EL (cell line): ENCODE results near the gene IFT25.
A peak's percentile ranks its signal among the peaks of the same experiment; 100 is the strongest.
"Not testable (repeated sequence)": the region's sequence is repeated elsewhere in the genome, so short reads cannot be mapped to it uniquely, and the experiment has no call there.

Experiments
- DNase-seq: peaks from one replicate; pipeline ENCODE4 v3.0.0-alpha.2; 2016

Gene IFT25

GRCh38 chr1:53927376-53927881 is 18.1 kb downstream of the IFT25 start:
- DNase-seq, result no peak

DNA sequence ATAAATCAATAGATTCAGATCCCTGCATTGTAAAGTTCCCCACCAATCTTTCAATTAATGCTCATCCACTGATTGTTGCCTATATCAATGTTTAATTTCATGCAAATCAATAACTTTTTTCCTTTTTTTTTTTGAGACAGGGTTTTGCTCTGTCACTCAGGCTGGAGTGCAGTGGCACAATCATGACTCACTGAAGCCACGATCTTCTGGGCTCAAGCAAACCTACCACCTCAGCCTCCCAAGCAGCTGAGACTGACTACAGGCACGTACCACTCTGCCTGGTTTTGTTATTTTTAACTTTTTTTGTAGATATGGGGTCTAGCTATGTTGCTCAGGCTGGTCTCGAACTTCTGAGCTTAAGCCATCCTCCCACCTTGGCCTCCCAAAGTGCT is 25.8 kb downstream of the IFT25 start:
- DNase-seq, result peak; percentile 45

- DNase-seq, result no peak
Measured at GRCh38 chr1:53918343-53918742, 27.2 kb downstream of the IFT25 start.

DNA sequence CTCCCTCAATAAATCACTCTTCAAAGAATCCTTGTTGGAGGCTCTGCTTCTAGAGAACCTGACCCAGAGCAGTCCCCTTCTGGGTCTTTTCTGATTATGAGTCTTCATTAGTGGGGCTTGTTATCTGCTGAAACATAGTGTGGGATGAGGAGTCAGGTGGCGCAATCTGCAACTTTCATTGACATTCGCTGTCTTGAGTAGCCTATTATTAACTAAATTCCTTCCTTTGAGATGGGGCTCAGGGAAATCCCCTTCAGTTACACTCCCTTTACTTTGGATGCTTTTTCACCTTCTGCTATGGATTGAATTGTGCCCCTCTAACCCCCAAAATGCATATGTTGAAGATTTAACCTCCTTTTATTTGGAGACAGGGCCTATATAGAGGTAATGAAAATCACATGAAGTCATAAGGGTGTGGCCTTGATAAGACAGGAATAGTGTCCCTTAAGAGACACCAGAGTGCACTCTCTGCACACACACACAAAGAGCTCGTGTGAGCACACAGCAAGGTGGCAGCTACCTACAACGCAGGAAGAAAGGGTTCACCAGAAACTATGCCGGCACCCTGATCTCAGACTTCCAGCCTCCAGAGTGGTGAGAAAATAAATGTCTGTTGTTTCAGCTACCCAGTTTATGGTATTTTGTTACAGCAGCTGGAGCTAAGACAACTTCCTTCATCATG is 32.0 kb downstream of the IFT25 start:
- DNase-seq, result no peak

GRCh38 chr1:53911442-53911841 is 34.1 kb downstream of the IFT25 start:
- no peak for DNase-seq

- no peak for DNase-seq
Measured at GRCh38 chr1:53909946-53910345, 35.6 kb downstream of the IFT25 start.

DNA sequence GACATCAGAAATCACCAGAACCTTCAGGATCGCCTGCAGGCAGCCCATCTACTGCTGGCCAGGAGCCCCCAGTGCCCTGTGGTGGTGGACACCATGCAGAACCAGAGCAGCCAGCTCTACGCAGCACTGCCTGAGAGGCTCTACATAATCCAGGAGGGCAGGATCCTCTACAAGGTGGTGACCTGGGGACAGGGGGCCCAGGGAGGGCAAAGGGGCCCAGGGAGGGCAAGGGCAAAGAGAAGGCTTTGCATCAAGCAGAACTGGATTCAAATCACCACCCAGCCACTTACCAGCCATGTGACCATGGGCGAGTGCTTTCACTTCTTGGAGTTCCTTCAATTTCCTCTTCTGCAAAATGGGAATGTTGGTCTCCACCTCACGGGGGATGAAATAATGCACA is 39.4 kb downstream of the IFT25 start:
- DNase-seq, result no peak

DNA sequence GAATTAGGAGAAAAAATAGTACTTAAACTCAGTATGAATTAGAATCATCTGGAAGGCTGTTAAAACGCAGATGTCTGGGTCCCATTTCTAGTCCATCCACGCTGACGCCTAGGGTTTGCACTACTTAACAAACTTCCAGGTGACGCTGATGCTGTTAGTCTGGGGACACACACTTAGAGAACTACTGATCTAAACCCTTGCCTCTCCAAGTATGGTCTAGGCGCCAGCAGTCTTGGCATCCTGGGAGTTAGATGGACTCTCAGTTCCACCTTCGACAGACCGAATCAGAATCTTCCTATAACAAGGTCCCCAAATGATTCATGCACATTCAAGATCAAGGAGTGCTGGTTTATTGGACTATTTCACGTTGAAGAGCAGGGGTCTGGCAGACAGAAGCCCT is 40.0 kb downstream of the IFT25 start:
- no peak for DNase-seq

- DNase-seq, result no peak
Measured at GRCh38 chr1:53902235-53903138, 43.0 kb downstream of the IFT25 start.

DNA sequence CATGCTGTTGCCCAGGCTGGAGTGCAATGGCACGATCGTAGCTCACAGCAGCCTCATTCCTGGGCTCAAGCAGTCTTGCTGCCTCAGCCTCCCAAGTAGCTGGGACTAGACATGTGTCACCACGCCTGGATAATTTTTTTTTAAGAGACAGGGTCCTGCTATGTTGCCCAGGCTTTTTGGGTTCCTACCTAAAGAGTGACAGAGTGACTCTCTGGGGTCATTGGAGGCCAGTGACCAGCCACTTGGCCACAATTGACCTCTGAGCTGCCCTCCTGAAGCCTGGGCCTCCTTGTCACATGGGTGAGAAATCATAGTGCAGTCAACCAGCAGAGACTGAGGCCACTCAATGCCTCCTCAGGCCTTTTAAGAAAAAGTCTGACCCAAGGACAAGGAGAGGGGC is 45.8 kb downstream of the IFT25 start:
- no peak for DNase-seq

GRCh38 chr1:53899206-53899628 is 46.3 kb downstream of the IFT25 start:
- DNase-seq, result no peak

DNA sequence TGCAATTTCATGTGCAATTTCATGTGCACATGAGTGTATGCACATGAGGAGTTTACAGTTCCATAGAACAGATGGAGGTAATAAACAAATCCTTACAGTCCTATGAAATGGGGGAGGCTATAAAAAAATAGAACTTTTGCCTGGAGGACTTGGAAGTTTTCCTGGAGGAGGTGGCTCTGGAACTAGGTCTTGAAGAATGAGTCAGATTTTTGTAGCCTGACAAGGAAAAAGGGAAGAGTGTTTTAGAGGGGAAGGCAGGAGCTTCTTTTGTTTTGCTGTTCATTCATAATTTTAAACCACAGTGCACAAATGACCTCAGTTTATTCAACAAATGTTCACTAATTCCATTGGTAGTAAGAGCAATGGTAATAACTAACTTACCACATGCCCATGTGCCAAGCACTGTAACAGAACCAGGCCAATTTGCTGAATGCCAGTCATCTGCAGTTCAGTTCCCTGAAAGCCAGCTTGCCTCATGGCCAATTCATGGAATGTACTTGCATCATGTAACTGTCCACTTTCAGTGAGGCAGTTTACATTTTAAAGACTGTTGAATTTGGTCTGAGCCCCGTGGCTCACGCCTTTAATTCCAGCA is 48.8 kb downstream of the IFT25 start:
- peak; percentile 86 for DNase-seq

DNA sequence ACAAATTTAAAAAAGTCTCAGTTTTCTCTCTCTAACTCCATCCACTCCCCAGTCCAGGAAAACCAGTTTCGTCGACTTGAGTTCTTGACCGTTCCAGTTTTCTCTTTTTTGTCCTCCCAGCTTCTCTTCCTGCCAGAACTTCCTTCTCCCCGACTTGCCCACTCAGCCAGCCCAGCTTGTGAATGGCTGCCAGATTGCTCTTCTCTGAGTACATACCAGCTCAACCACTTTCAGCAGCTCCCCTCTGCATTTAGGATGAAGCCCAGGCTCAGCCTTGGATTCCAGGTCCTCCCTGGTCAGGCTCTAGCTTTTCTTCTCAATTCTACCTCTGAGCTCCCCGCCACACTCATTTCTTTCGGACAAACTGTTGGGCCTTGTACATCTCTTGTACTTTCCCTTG is 50.1 kb downstream of the IFT25 start:
- DNase-seq, result no peak

DNA sequence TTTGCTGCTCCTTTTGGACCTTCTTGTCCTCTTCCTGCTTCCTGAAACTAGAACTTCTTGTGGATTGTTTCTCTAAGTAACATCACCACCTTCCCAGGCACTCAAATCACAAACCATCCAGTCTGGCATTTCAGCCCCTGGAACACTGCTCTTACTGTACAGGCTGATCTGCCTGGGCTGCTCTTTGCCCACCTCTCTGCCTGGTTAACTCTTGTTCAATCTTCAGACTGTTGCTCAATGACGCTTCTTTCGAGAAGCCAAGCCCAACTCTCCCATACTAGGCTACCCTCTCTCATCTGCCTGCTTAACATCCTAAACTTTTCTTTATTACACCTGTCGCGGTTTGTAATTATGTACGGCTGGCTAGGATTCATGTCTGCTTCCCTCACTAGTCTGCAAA is 50.9 kb downstream of the IFT25 start:
- DNase-seq, result no peak

DNA sequence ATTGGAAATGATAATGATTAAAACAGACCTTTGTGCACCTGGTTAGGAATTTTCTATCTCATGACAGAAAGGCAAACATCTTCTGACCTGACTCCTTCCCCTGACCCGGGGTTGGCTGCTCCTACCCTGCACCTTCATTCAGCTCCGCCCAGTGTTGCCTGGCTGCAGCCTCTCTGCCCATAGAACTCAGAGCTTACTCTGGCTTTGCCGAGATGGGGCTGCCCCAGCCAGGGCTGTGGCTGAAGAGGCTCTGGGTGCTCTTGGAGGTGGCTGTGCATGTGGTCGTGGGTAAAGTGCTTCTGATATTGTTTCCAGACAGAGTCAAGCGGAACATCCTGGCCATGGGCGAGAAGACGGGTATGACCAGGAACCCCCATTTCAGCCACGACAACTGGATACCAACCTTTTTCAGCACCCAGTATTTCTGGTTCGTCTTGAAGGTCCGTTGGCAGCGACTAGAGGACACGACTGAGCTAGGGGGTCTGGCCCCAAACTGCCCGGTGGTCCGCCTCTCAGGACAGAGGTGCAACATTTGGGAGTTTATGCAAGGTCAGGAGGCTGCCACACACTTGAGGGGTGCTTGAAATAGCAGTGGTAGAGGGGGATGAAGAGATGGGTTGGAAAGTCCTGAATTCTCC is 51.4 kb downstream of the IFT25 start, which contains the start of gene DIO1:
DIO1 (plus strand) TSS at position 189 of the 638 bp plus-strand sequence; CDS start at position 213, 24 bp downstream.
- DNase-seq, result no peak

GRCh38 chr1:53892911-53893310 is 52.6 kb downstream of the IFT25 start:
- no peak for DNase-seq

- DNase-seq, result no peak
Measured at GRCh38 chr1:53891678-53892077, 53.8 kb downstream of the IFT25 start.

DNA sequence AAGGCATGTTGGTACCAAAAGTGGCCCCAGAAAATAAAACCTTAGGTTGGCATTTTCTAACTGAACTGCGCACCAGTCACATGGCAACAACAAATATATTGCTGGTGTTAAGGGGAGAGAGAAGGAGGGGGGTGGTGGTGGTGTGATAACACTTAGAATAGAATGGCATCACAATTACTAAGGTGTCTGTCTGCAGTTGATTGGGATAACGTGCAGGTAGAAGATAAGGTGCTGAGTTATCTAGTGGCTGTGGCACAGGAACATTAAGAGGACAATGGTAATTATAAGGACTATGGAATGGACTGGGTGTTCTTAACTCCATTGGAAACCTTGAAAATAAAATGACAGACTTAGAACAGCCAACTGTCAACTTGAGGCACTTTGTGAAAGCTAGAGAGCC is 54.5 kb downstream of the IFT25 start:
- DNase-seq, result no peak

DNA sequence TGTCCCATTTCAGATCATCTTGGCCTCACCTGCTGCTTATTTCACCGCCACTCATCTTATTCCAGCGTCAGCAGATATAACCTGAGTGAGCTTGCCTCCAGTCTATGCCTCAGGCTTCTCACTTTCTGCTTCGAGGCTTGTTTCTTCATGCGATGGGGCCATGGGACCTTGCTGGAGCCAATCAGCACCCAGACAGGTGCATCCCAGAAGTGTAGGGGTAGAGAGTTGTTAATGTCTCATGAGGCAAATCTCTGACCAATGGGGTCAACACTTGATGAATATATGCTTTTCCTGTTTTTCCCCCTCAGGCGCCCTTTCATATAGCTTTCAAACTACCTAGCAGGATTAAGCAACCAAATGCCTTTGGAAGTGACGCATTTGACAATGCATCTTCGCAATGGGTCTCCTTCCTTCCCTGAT is 55.0 kb downstream of the IFT25 start:
- DNase-seq, result no peak

GRCh38 chr1:53889304-53890298 is 55.9 kb downstream of the IFT25 start, which contains the start of gene YIPF1:
YIPF1 (minus strand) TSS chr1:53889797; CDS start chr1:53888937, 860 bp downstream.
- DNase-seq, result peak; percentile 92

DNA sequence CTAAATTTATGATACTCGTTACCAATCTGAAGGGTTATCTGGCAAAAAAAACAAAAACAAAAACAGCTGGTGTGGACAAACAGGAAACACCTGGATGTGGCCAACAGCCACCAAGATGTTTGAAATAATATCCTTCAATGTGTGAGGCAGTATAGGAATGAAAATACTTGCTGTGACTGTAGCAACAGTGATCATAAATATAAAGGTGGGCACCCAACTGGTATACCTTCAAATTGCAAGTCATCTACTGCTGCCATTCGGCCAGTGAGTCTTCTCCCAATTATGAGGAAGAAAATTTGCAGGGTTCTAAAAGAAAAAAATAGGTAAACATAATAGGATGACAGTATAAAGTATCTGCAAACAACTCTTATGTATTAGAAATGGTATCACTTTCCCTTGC is 56.8 kb downstream of the IFT25 start:
- no peak for DNase-seq

DNA sequence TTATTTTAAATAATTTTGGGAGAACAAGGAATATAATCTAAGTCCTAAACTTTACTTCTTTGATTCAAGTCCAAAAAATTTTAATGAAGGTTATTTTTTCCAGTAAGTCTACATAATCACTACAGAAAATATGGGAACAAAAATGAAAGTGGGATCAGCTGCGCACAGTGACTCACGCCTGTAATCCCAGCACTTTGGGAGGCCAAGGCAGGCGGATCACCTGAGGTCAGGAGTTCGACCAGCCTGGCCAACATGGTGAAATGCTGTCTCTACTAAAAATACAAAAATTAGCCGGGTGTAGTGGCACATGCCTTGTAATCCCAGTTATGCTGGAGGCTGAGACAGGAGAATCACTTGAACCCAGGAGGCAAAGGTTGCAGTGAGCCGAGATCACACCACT is 61.9 kb downstream of the IFT25 start:
- DNase-seq, result not testable (repeated sequence)
